Stimulated activated CD4-positive, alpha-beta T cell treated with anti-CD3 and anti-CD28 coated beads, Interleukin-1b, Interleukin-23, amount 100 ng/mL, for 48 hours (primary cell): ENCODE measurements around the gene SERPINA5.
"Not testable (repeated sequence)": the region's sequence is repeated elsewhere in the genome, so short reads cannot be mapped to it uniquely, and the experiment has no call there.

Experiments
- DNase-seq: peaks from one replicate; pipeline ENCODE4 v3.0.0-alpha.2; 2020

SERPINA5 gene

GRCh38 chr14:94608966-94609365, 27.7 kb downstream of the SERPINA5 start:
- DNase-seq: not testable (repeated sequence)

- DNase-seq: no peak
Observed at GRCh38 chr14:94611179-94611578, 30.0 kb downstream of the SERPINA5 start.

DNA sequence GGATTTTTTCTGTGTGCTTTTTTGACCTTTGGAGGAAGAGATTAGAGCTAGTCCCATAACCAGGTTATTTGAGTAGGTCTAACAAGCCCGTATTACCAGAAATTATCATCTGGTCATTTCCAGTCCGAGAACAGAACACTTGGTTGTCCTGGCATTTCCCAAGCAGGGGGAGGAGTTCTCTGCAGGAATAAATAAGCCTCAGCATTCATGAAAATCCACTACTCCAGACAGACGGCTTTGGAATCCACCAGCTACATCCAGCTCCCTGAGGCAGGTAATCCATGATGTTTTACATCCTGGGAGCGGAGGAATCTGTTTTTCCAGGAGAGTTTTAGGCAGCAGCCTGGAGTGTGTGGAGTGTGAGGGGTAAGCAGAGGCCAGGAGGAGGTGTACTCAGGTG, 30.9 kb downstream of the SERPINA5 start, which contains the start of gene SERPINA3:
TSS of gene SERPINA3 (plus strand) at position 218 of the 400 bp plus-strand sequence. CDS start 2,051 bp downstream, outside the sequence.
- no peak for DNase-seq

DNA sequence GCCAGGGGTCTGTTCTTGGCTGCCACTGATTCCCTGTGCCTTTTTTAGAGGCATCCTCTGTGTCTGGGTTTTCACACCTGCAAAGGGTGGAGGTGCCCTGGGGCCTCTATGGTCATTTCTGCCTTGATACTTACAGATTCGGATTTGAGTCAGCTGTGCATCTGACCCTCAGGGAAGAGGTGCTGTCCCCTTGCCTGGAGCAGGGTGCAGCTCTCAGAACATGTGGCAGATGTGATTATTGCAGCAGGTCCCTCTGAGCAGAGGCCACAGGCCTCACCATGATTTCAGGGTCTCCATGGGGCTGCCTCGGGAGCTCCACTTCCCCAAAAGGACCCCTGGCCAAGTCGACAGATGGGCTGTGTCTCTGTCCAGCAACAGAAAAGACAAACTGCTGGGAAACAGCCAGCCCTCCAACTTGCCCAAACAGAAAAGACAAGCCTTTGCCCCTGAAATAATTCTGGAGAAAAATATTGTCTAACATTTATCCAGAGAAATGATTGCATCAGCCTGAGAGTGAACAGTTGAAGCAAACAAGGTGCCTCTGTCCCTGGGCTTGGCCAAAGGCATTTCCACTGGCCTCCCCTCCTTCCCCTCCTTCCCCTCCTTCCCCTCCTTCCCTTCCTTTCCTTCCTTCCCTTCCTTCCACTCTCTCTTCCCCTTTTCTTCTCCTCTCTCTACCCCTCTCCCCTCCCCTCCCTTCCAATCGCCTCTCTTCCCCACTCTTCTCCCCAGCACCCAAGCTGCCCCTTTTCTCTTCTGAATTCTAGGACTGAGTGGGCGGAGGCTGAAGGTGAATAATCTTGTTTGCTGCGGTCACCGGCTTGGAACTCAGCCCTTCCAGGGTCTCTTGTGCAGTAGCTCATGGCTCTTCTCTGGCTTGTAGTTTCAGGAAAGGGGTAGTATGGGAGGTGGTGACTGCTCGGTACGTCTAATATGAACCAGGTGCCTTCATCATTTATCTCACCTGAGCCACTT, 31.6 kb downstream of the SERPINA5 start:
- DNase-seq: no peak

DNA sequence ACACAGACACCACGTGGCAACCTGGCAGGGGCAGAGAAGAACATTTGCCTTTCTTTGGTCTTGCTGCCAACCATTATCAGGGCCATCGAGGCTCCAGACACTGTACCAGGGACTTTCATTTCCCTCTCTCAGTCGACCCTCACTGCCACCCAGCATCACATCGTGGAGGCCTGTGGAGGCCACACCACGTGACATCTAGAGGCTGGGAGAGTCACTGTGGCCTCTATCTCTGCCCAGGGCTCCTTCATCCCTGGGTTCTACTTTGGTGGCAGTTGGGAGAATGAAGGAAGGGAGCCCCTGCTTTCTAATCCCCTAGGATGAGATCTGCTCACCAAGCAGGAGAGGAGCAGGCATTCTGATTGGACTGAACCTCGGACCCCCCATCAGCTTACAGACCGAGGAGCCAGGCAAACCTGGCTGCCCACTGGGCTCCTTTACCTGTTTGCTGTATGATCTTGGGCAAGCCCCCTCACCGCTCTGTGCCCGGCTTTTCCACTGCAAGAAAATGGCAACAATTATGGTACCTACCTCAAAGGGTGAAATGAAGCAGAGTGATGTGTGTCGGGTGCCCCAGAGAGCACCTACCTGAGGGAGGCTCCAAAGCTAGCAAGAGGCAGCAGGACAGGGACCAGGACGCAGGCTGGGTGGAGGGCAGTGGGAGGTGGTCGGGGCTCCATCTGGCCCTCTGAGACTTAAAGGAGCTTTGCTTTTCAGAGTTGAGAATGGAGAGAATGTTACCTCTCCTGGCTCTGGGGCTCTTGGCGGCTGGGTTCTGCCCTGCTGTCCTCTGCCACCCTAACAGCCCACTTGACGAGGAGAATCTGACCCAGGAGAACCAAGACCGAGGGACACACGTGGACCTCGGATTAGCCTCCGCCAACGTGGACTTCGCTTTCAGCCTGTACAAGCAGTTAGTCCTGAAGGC, 32.8 kb downstream of the SERPINA5 start:
- no peak for DNase-seq

DNA sequence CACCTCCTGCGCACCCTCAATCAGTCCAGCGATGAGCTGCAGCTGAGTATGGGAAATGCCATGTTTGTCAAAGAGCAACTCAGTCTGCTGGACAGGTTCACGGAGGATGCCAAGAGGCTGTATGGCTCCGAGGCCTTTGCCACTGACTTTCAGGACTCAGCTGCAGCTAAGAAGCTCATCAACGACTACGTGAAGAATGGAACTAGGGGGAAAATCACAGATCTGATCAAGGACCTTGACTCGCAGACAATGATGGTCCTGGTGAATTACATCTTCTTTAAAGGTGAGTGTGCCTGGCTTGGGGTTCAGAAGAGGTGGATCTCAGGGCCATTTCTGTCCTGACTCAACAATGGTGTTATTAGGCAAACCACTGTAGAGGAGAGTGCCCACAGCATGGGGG, 33.6 kb downstream of the SERPINA5 start:
- no peak for DNase-seq

- DNase-seq: no peak
Observed at GRCh38 chr14:94615254-94615653, 34.0 kb downstream of the SERPINA5 start.

- no peak for DNase-seq
Observed at GRCh38 chr14:94615823-94616570, 34.8 kb downstream of the SERPINA5 start.

- no peak for DNase-seq
Observed at GRCh38 chr14:94617366-94617941, 36.2 kb downstream of the SERPINA5 start.

GRCh38 chr14:94617988-94618822, 37.0 kb downstream of the SERPINA5 start:
- DNase-seq: no peak

DNA sequence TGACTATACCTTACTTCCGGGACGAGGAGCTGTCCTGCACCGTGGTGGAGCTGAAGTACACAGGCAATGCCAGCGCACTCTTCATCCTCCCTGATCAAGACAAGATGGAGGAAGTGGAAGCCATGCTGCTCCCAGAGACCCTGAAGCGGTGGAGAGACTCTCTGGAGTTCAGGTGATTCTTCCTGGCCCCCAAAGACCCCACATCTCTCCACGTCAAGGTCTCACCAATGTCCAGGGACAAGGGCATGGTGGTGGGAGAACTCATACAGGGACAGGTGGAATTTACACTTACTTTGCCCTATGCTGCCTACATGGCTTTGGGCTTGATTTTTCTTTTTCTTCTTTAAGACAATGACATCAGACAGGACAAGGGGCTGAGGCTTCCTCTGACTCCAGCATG, 38.1 kb downstream of the SERPINA5 start:
- DNase-seq: no peak

DNA sequence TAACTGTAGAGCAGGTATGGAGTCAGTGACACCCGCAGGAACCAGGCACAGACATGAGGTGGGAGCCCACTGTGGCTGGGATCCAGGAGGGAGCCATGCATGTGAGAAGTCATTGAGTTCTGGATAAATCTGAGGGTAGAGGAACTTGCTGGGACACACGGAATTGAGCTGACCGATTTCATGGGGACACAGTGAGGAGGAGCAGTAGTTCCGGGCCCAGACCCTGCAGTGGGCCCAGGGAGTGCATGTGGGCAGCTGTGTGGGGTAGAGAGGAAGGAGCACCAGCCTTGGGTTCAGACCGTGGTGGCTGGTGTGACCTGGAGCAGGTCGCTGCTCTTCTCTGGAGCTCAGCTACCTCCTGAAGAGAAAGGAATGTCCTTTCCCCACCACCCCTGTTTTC, 39.4 kb downstream of the SERPINA5 start:
- no peak for DNase-seq

DNA sequence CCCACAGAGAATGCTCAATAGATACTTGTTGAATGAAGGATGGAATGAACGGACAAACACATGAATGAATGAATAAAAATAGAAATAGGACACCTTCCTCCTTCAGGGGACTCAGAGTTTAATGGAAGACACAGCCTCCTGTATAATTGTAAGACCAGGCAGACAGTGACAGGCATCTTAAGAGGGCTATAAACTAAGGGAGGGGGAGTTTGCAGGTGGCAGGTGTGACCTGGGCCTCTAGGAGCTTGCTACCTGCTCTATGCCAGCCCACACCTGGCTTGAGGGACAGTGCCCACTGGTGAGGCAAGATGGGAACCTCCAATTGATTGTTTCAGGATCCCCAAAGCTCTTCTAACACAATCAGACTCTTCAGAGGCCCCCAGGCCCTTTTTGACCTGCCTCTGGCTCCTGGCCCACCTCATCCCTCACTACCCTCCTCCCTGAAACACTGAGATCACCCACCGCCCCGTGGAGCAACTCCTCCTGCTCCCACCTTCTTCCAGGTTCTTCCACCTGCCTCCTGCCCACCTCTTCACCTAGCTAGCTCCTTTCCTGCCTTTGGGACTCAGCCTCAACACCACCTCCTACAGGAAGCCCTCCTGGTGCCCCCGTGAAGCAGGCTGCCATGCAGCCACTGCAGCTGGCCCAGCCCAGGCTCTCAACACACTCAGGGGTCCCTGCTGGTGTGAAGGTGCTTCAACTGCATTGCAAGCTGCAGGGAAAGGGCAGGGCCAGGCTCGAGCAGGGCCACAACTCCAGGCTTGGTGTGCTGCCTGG, 40.3 kb downstream of the SERPINA5 start:
- DNase-seq: no peak

DNA sequence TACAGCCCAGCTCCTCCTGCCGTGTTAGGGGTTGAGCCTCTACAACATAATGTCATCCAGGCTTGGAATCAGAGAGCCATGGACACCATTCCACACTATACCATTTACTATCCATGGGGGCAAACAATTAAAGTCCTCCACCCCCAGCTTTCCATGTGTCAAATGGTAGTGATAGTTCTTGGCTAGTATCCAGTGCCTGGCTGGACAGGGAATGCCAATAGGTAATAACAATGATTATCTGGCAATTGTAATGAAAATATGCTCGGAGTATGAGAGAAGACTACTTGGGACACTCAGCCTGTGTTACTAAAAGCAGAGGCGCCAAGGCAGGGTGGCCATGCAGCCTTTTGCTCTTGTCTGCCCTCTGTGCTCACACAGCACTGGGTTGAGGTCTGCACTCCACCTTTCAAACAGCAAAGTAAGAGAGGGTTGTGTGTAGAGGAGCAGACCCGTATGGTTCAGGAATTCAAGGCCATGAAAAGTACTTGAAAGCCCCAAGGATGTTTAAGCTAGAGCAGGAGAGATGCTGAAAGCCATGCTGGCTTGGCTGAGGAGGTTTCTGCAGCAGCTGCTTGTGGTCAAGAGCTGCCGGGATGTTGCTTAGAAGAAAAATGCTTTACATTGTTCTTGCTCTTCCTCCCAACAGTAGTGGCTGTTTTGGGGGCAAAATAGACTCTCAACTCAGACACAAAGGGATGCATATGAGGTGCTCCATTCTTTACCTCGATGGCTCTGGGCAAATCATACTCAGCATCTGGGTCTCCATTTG, 41.6 kb downstream of the SERPINA5 start:
- no peak for DNase-seq

GRCh38 chr14:94623422-94623809, 42.2 kb downstream of the SERPINA5 start:
- no peak for DNase-seq

DNA sequence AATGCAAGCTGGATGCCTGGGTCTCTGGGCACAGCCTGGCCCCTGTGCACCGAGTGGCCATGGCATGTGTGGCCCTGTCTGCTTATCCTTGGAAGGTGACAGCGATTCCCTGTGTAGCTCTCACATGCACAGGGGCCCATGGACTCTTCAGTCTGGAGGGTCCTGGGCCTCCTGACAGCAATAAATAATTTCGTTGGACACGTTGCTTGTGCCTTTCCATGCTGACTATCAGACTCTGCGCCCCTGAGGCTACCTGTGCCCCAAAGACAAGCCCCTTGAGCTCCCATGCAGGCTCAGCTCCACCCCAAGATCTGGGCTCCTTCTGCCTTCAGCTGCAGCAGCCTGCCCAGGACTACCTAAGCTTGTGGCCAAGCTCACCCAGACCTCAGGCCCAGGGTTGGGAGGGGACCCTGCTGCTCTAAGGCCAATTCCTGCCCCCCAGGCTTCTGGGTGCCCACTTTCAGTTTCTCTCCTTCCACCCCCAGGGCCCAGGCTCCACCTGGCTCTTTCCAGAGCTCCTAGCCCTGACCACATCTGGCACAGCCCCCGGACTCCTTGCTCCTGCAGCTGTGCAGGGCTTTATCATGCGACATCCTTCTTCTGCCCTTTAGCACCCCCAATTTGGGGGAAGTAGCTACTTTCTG, 42.8 kb downstream of the SERPINA5 start:
- no peak for DNase-seq

- DNase-seq: no peak
Observed at GRCh38 chr14:94624537-94625352, 43.5 kb downstream of the SERPINA5 start.

DNA sequence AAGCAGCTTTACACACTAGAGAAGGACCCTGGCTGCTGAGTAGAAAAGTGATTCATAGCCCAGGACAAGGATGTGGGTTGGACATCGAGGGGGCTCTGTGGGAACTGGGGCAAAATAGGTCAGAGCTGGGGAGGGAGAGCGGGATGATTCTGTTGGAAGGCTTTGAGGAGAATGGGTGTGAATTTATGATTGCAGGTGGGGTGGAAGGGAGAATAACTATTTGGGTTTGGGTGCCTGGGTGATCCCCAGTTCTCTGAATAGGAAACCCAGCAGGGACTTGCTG, 44.1 kb downstream of the SERPINA5 start:
- no peak for DNase-seq

DNA sequence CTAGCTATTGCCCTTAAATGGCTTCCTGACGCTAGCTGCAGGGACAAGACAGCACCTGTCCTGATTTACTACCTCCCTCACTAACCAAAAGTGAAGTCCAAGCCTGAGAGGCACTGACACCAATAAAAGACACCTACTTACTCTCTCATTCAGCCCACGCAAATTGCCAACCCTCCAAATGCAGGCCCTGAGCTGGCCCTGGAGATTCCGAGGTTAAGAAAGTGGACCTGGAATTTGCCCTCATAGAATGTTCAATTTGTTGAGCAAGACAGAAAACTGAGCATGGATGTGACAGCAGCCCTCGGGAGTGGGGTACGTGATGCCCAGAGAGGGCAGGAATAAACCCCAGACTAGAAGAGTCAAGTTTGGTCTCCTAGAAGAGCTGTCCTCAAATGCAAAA, 47.4 kb downstream of the SERPINA5 start:
- DNase-seq: no peak
